ENCODE data around the gene ACTR1B.

The ACTR1B gene

DNA sequence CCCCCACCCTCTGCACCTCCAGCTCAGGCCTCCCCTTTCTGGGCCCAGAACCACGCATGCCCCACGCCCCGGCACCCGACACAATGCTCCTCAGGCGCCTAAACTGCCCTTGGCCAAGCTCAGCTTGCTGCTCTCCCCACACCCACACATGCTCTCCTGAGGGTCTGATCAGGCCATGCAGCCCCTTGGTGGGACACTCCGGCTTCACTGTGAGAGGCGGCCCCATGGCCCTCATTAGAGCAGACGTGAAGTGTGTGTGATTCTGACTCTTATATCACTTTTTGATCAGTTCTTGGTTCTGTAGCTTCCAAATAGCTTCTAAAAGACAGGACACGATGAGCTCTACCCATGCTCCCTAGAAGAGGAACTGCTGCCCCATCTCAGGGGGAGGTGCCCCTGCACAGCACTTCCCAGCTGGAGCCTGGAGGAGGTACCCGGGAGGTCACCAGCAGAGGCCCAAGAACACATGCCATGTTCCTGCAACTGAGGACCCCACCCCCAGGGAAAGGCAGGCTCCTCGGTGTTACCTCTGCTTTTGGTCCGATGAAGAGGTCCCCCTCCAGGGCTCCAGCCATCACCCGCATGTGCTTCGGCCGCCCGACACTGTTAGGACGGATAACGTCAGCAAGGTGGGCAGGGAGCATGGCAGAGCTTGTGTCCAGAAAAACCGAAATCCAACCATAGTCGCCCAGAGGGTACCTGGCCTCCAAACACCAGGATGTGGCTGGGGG is 3.6 kb downstream of the ACTR1B start:
- in situ Hi-C loops (cut with HindIII; ENCODE audit: low pct_ligation_motif_present, low sequenced_read_pairs) = no loop called here
- TF ChIP-seq, protein P1, sequence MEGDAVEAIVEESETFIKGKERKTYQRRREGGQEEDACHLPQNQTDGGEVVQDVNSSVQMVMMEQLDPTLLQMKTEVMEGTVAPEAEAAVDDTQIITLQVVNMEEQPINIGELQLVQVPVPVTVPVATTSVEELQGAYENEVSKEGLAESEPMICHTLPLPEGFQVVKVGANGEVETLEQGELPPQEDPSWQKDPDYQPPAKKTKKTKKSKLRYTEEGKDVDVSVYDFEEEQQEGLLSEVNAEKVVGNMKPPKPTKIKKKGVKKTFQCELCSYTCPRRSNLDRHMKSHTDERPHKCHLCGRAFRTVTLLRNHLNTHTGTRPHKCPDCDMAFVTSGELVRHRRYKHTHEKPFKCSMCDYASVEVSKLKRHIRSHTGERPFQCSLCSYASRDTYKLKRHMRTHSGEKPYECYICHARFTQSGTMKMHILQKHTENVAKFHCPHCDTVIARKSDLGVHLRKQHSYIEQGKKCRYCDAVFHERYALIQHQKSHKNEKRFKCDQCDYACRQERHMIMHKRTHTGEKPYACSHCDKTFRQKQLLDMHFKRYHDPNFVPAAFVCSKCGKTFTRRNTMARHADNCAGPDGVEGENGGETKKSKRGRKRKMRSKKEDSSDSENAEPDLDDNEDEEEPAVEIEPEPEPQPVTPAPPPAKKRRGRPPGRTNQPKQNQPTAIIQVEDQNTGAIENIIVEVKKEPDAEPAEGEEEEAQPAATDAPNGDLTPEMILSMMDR (IDR thresholded peaks at IDR 0.05; ENCODE audit: low read depth, low read length, missing control alignments) = no peak
- no peak for DNase-seq
- Histone ChIP-seq H3K27ac (no peak overlapping the region), H3K36me3 (replicated peaks) (peaks cover 26% of the 10 kb centered on the region), H3K27me3 (replicated peaks) (no peaks in the 10 kb centered on the region), H3K4me3 (ENCODE audit: low read depth, low read length) (no peak overlapping the region)

DNA sequence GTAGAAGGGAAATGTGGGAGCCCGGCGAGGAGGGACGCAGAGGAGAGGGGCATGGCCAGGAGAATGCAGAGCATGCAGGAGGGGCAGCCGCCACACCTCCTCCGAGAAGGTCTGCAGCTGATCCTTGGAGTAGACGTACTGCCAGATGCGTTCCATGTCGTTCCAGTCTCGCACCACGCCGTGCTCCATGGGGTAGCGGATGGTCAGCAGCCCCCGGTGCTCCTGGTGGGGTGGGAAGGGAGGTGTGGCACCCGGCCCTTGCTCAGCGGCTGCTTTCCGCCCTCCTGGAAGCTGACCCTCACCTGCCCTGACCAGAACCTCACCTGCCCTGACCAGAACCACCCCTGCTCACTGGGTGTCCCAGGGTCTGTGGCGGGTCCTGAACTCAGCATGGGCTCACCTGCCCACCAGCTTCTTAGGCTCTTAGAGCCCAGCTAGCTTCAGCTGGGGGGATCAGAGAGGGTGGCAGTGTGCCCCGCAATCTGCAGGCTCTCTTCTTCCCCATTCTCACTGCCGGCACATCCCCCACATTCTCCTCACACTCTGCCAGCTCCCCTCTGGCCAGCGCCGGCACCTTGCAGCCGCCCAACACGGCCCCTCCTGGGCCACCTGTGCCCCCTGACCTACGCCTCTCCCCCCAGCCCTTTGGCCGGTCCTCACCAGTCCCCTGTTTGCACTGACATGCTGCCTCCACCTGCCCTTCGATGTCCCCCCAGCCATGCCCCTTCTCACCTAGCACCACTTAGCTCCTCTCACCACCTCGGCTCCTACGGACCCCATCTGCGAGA is 4.4 kb downstream of the ACTR1B start:
- TF ChIP-seq, protein P1 (IDR thresholded peaks at IDR 0.05; ENCODE audit: low read depth, low read length, missing control alignments) = no peak
- Histone ChIP-seq H3K27ac (no peak overlapping the region), H3K27me3 (replicated peaks) (no peaks in the 10 kb centered on the region), H3K36me3 (replicated peaks) (peaks cover 29% of the 10 kb centered on the region), H3K4me3 (ENCODE audit: low read depth, low read length) (no peak overlapping the region)
- no peak for DNase-seq
- in situ Hi-C loops (cut with HindIII; ENCODE audit: low pct_ligation_motif_present, low sequenced_read_pairs) = no loop called here

DNA sequence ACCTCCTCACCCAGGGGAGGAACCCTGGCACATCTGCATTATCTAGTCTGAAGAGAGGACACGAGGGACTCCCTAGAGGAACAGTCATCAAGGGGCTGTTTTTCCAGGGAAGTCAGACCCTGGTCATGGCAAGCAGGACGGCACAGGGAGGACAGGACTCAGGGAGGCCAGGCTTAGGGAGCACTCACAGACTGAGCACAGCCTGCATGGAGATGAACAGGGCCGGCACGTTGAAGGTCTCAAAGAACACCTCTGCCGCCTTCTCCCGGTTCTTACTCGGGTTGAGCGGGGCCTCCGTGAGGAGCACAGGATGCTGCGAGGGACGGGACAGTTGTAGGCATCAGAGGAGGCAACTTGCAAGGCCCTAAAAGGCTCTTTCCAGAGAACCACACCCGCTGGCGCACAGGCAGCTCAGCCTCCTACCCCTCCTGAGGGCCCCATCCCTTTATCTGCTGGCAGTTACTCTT is 5.1 kb downstream of the ACTR1B start:
- no peak overlapping the region for H3K27ac ChIP-seq
- in situ Hi-C loops (cut with HindIII; ENCODE audit: low pct_ligation_motif_present, low sequenced_read_pairs) = no loop called here

DNA sequence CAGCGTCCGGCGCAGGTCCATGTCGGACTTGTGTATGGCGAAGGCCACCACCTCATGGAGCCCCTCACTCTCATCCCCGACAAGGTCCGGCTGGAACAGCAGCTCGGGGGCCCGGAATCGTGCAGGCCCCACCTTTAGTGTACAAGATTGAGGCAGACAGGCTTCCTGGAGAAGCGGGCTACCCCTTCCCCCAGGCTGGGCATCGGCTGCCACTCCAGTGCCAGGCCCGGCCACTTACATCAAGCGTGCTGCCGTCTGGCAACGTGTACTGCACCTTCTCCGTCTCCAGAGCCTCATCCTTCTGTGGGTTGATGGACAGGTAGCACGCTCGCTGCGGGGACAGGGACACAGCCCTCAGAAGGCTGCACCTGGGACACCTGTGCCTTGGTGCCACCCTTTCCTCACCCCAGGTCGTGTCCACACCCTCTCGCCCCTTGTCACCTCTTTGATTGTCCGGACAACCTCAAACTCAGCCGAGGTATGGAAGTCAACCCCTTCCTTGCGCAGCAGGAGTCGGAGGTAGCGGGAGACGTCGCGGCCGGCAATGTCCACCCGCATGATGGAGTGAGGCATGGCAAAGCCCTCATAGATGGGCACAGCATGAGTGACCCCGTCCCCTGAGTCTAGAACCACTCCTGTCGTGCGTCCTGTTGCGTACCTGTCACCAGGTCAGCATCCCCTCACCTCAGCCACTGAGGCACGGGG is 5.7 kb downstream of the ACTR1B start:
- H3K4me3 ChIP-seq (ENCODE audit: low read depth, low read length) = no peak overlapping the region
- in situ Hi-C loops (cut with HindIII; ENCODE audit: low pct_ligation_motif_present, low sequenced_read_pairs) = no loop called here
- TF ChIP-seq, protein P1 (IDR thresholded peaks at IDR 0.05; ENCODE audit: low read depth, low read length, missing control alignments) = no peak
- H3K27ac ChIP-seq = no peak overlapping the region
- peaks cover 31% of the 10 kb centered on the region for H3K36me3 ChIP-seq (replicated peaks)
- no peak for DNase-seq
- H3K27me3 ChIP-seq (replicated peaks) = no peaks in the 10 kb centered on the region

More for the DNA sequence above, 5.1 kb downstream of the ACTR1B start:
- TF ChIP-seq, protein P1 (IDR thresholded peaks at IDR 0.05; ENCODE audit: low read depth, low read length, missing control alignments) = no peak
- Histone ChIP-seq H3K27me3 (replicated peaks) (no peaks in the 10 kb centered on the region), H3K4me3 (ENCODE audit: low read depth, low read length) (no peak overlapping the region), H3K36me3 (replicated peaks) (peaks cover 31% of the 10 kb centered on the region)
- DNase-seq = no peak

DNA sequence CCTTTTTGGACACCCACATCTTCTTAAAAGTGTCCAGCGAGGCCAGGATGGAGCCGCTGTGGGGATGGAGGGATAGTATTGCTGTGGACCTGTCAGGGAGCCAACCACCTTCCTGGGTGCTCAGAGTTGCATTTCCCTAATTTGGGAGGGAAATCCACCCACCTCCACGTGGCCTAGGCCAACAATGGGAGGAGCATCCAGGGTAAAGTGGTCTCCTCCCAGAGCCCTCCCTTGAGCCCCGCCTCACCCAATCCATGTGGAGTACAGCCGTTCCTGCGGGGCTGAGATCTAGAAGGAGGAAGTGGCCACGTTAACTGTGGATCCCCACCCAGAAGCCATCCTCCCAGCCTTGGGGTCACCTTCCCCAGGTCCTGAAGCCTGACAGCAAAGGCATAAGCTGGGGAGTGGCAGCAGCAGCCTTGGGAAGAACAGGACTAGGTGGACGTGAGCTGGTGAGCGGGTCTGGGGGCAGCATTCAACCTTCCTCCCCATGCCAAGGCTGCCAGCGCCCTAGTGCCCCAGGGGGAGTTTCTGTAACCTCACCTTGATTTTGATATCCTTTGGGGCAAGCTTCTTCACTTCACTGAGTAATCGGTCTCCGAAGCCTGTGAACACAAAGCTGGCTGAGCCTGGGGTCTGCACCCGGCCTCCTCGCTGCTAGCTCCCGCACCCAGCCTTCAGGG is 6.8 kb downstream of the ACTR1B start:
- in situ Hi-C loops (cut with HindIII; ENCODE audit: low pct_ligation_motif_present, low sequenced_read_pairs) = no loop called here
- Histone ChIP-seq H3K36me3 (replicated peaks) (peaks cover 31% of the 10 kb centered on the region), H3K27me3 (replicated peaks) (no peaks in the 10 kb centered on the region), H3K27ac (no peak overlapping the region), H3K4me3 (ENCODE audit: low read depth, low read length) (no peak overlapping the region)
- no peak for DNase-seq
- TF ChIP-seq, protein P1 (IDR thresholded peaks at IDR 0.05; ENCODE audit: low read depth, low read length, missing control alignments) = no peak

All from brain microvascular endothelial cell (primary cell).